Ishikawa (cell line): ENCODE measurements around the gene SLC11A1.

Experiments used
- CEBPB ChIP-seq: IDR thresholded peaks from 2 replicates; pipeline ENCODE4 v1.6.1; 2012
- CREB1 ChIP-seq: IDR thresholded peaks from 2 replicates; pipeline ENCODE4 v1.6.1; 2012; ENCODE audit warnings: low read depth
- EGR1 ChIP-seq: IDR thresholded peaks from 2 replicates; pipeline ENCODE4 v1.6.1; 2012
- EP300 ChIP-seq: IDR thresholded peaks from 2 replicates; pipeline ENCODE4 v1.6.1; 2012; ENCODE audit warnings: borderline replicate concordance
- FOXM1 ChIP-seq: IDR thresholded peaks from 2 replicates; pipeline ENCODE4 v1.6.1; 2012; ENCODE audit warnings: low read depth, borderline replicate concordance
- MAX ChIP-seq: IDR thresholded peaks from 2 replicates; pipeline ENCODE4 v1.6.1; 2012
- NFIC ChIP-seq: IDR thresholded peaks from 2 replicates; pipeline ENCODE4 v1.6.1; 2012
- RAD21 ChIP-seq: IDR thresholded peaks from 2 replicates; pipeline ENCODE4 v1.6.1; 2012; ENCODE audit warnings: low read depth
- TAF1 ChIP-seq: IDR thresholded peaks from 2 replicates; pipeline ENCODE4 v1.6.1; 2012; ENCODE audit warnings: low read depth, mild to moderate bottlenecking
- TCF12 ChIP-seq: IDR thresholded peaks from 2 replicates; pipeline ENCODE4 v1.6.1; 2012; ENCODE audit warnings: low read depth
- TEAD4 ChIP-seq: IDR thresholded peaks from 2 replicates; pipeline ENCODE4 v1.6.1; 2012
- YY1 ChIP-seq: IDR thresholded peaks from 2 replicates; pipeline ENCODE4 v1.6.1; 2012; ENCODE audit warnings: low read depth
- ZBTB7A ChIP-seq: IDR thresholded peaks from 2 replicates; pipeline ENCODE4 v1.6.1; 2012; ENCODE audit warnings: low read depth
- TF ChIP-seq, protein P1 (sequence below): IDR thresholded peaks from 2 replicates; pipeline ENCODE4 v1.6.1; 2012; ENCODE audit warnings: low read depth, mild to moderate bottlenecking
- TF ChIP-seq, protein P2 (sequence below): IDR thresholded peaks from 2 replicates; pipeline ENCODE4 v1.6.1; 2012

Gene SLC11A1

GRCh38 chr2:218392459-218392858 is 10.4 kb downstream of the SLC11A1 start:
- TF ChIP-seq EGR1: no peak
- no peak for TF ChIP-seq YY1
- TF ChIP-seq, protein P1, sequence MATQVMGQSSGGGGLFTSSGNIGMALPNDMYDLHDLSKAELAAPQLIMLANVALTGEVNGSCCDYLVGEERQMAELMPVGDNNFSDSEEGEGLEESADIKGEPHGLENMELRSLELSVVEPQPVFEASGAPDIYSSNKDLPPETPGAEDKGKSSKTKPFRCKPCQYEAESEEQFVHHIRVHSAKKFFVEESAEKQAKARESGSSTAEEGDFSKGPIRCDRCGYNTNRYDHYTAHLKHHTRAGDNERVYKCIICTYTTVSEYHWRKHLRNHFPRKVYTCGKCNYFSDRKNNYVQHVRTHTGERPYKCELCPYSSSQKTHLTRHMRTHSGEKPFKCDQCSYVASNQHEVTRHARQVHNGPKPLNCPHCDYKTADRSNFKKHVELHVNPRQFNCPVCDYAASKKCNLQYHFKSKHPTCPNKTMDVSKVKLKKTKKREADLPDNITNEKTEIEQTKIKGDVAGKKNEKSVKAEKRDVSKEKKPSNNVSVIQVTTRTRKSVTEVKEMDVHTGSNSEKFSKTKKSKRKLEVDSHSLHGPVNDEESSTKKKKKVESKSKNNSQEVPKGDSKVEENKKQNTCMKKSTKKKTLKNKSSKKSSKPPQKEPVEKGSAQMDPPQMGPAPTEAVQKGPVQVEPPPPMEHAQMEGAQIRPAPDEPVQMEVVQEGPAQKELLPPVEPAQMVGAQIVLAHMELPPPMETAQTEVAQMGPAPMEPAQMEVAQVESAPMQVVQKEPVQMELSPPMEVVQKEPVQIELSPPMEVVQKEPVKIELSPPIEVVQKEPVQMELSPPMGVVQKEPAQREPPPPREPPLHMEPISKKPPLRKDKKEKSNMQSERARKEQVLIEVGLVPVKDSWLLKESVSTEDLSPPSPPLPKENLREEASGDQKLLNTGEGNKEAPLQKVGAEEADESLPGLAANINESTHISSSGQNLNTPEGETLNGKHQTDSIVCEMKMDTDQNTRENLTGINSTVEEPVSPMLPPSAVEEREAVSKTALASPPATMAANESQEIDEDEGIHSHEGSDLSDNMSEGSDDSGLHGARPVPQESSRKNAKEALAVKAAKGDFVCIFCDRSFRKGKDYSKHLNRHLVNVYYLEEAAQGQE: no peak

GRCh38 chr2:218392891-218393462 is 10.9 kb downstream of the SLC11A1 start:
- TF ChIP-seq EGR1 (no peak), TEAD4 (no peak), EP300 (no peak), MAX (no peak)

- no peak for TF ChIP-seq RAD21
- no peak for TF ChIP-seq FOXM1
- no peak for TF ChIP-seq EGR1
- no peak for TF ChIP-seq NFIC
- TF ChIP-seq, protein P2, sequence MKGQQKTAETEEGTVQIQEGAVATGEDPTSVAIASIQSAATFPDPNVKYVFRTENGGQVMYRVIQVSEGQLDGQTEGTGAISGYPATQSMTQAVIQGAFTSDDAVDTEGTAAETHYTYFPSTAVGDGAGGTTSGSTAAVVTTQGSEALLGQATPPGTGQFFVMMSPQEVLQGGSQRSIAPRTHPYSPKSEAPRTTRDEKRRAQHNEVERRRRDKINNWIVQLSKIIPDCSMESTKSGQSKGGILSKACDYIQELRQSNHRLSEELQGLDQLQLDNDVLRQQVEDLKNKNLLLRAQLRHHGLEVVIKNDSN: no peak
Observed at GRCh38 chr2:218393750-218394290, 11.7 kb downstream of the SLC11A1 start.

- TF ChIP-seq YY1 (no peak), FOXM1 (no peak), NFIC (no peak), TAF1 (no peak), EGR1 (no peak)
- TF ChIP-seq, protein P2: no peak
Observed at GRCh38 chr2:218394298-218395089, 12.4 kb downstream of the SLC11A1 start.

DNA sequence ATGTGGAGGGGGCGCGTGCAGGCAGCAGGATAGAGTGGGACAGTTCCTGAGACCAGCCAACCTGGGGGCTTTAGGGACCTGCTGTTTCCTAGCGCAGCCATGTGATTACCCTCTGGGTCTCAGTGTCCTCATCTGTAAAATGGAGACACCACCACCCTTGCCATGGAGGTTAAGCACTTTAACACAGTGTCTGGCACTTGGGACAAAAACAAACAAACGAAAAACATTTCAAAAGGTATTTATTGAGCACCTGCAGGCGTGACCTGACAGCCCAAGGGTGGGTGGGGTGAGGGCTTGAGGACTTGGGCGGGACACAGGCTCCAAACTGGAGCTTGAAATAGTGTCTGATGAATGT is 13.0 kb downstream of the SLC11A1 start:
- TF ChIP-seq, protein P1: no peak
- no peak for TF ChIP-seq MAX
- TF ChIP-seq CREB1: no peak
- TF ChIP-seq EP300: no peak
- no peak for TF ChIP-seq ZBTB7A
- TF ChIP-seq FOXM1: no peak
- no peak for TF ChIP-seq TCF12
- TF ChIP-seq, protein P2: no peak
- TF ChIP-seq NFIC: no peak

- TF ChIP-seq TAF1: no peak
- no peak for TF ChIP-seq EGR1
- TF ChIP-seq, protein P2: no peak
- TF ChIP-seq MAX: no peak
- no peak for TF ChIP-seq RAD21
- TF ChIP-seq FOXM1: no peak
- TF ChIP-seq EP300: no peak
- TF ChIP-seq TEAD4: no peak
- no peak for TF ChIP-seq CEBPB
Observed at GRCh38 chr2:218395456-218395825, 13.4 kb downstream of the SLC11A1 start.
